H1 (cell line): ENCODE results near the gene ARGLU1. TPM values are rescaled to one million over a fixed set of nuclear protein-coding genes. Genes with fewer than 3 reads are reported as not detected.

Source experiments
- CTCF ChIA-PET: fragments of 300-600 bp; sonication (Branson Sonifier 250); formaldehyde crosslinking; loops from one replicate; lab custom pipeline; 2021; ENCODE audit not compliant: partially characterized antibody; lab: Charles Lee
- POLR2A ChIA-PET: fragments of 300-600 bp; sonication (Branson Sonifier 250); formaldehyde crosslinking; loops from one replicate; lab custom pipeline; 2021; ENCODE audit warnings: inconsistent platforms; ENCODE audit not compliant: partially characterized antibody; lab: Charles Lee
- DNase-seq, 2 experiments: peaks; one replicate each; pipeline versions ENCODE4 v3.0.0 to v3.0.0-alpha.2; 2010 to 2022; ENCODE audit warnings: low spot score in 2 of 2, low read depth in 1 of 2, mixed read lengths in 1 of 2
- FAIRE-seq: peaks from 2 replicates; lab custom pipeline; 2011; peaks lifted over from hg19 to GRCh38; lab: Jason Lieb, UNC
- H2AFZ ChIP-seq: 2 replicates; pipeline ENCODE4 v1.8.1; 2012; ENCODE audit warnings: low read length, inconsistent platforms
- H2AK5ac ChIP-seq: 2 replicates; pipeline ENCODE4 v1.6.1; 2013; ENCODE audit warnings: low read depth, low read length
- H2BK120ac ChIP-seq: replicated peaks from 2 replicates; pipeline ENCODE3; 2013; ENCODE audit warnings: low read depth, low read length, inconsistent platforms
- H2BK12ac ChIP-seq: 2 replicates; pipeline ENCODE4 v1.6.1; 2013; ENCODE audit warnings: low read depth, low read length
- H2BK15ac ChIP-seq: 2 replicates; pipeline ENCODE4 v1.6.1; 2013; ENCODE audit warnings: low read length
- H2BK20ac ChIP-seq: 2 replicates; pipeline ENCODE4 v1.6.1; 2013; ENCODE audit warnings: low read length
- H2BK5ac ChIP-seq: 2 replicates; pipeline ENCODE4 v1.6.1; 2013; ENCODE audit warnings: low read depth, low read length
- H3K14ac ChIP-seq: 2 replicates; pipeline ENCODE4 v1.6.1; 2013; ENCODE audit warnings: inconsistent platforms; ENCODE audit not compliant: insufficient read length
- H3K18ac ChIP-seq: 2 replicates; pipeline ENCODE4 v1.6.1; 2013; ENCODE audit warnings: low read length; ENCODE audit errors: extremely low read depth
- H3K23ac ChIP-seq: 2 replicates; pipeline ENCODE4 v1.6.1; 2013; ENCODE audit warnings: inconsistent platforms; ENCODE audit not compliant: insufficient read length
- H3K23me2 ChIP-seq: 2 replicates; pipeline ENCODE4 v1.6.1; 2013; ENCODE audit warnings: low read depth, low read length
- H3K27ac ChIP-seq: 2 replicates; pipeline ENCODE4 v1.6.1; 2011; ENCODE audit warnings: low read depth, low read length, inconsistent platforms
- H3K27me3 ChIP-seq, 4 experiments: replicated peaks in 1 of 4; 1 replicate in 1 of 4; 2 replicates in 3 of 4; pipeline versions ENCODE4 v1.6.1 to v1.8.1; 2011 to 2013; ENCODE audit warnings: low read length in 3 of 4, mild to moderate bottlenecking in 3 of 4, inconsistent platforms in 2 of 4, mixed read lengths in 2 of 4, moderate library complexity in 1 of 4; ENCODE audit not compliant: control insufficient read depth in 3 of 4, insufficient read depth in 3 of 4; ENCODE audit errors: extremely low read depth in 1 of 4
- H3K36me3 ChIP-seq, 4 experiments: 2 replicates each; pipeline versions ENCODE4 v1.6.1 to v1.8.1; 2011 to 2013; ENCODE audit warnings: mild to moderate bottlenecking in 4 of 4, low read length in 3 of 4, moderate library complexity in 2 of 4, control low read depth in 1 of 4, inconsistent platforms in 1 of 4; ENCODE audit not compliant: insufficient read depth in 4 of 4, control insufficient read depth in 2 of 4
- H3K4ac ChIP-seq: replicated peaks from 2 replicates; pipeline ENCODE3; 2013; ENCODE audit warnings: low read length, low read depth, mixed read lengths, inconsistent platforms; ENCODE audit not compliant: insufficient read length
- H3K4me1 ChIP-seq, 4 experiments: replicated peaks in 1 of 4; 1 replicate in 1 of 4; 2 replicates in 3 of 4; pipeline versions ENCODE4 v1.6.1 to v1.8.1; 2011 to 2013; ENCODE audit warnings: low read length in 3 of 4, inconsistent platforms in 2 of 4, mixed read lengths in 1 of 4; ENCODE audit not compliant: insufficient read depth in 4 of 4, control insufficient read depth in 3 of 4
- H3K4me2 ChIP-seq, 2 experiments: 2 replicates each; pipeline versions ENCODE4 v1.6.1 to v1.8.1; 2011 to 2013; ENCODE audit warnings: low read depth in 2 of 2, low read length in 2 of 2, control low read depth in 1 of 2, inconsistent platforms in 1 of 2, mild to moderate bottlenecking in 1 of 2; ENCODE audit not compliant: insufficient read depth in 1 of 2
- H3K4me3 ChIP-seq, 4 experiments: fragments of 200-600, 300-600 bp in 1 of 4; sonication (generic), shearing (Covaris generic), sonication (Bioruptor Twin) in 1 of 4; 2 replicates each; pipeline versions ENCODE4 v1.5.1 to v1.8.1; 2011 to 2016; ENCODE audit warnings: low read length in 4 of 4, low read depth in 3 of 4, control low read depth in 2 of 4, inconsistent platforms in 2 of 4, mild to moderate bottlenecking in 2 of 4, mixed read lengths in 1 of 4, moderate library complexity in 1 of 4; ENCODE audit not compliant: insufficient read depth in 2 of 4; ENCODE audit errors: extremely low read depth in 1 of 4
- H3K56ac ChIP-seq: replicated peaks from 2 replicates; pipeline ENCODE3; 2013; ENCODE audit warnings: low read depth, mild to moderate bottlenecking, mixed read lengths, low read length, inconsistent platforms; ENCODE audit not compliant: insufficient read length
- H3K79me1 ChIP-seq: 2 replicates; pipeline ENCODE4 v1.6.1; 2013; ENCODE audit warnings: low read depth, low read length, control low read depth
- H3K79me2 ChIP-seq, 2 experiments: 2 replicates each; pipeline versions ENCODE4 v1.6.1 to v1.8.1; 2012 to 2013; ENCODE audit warnings: low read length in 2 of 2, mild to moderate bottlenecking in 2 of 2, inconsistent platforms in 1 of 2; ENCODE audit not compliant: insufficient read depth in 2 of 2, control insufficient read depth in 1 of 2
- H3K9ac ChIP-seq, 4 experiments: replicated peaks in 1 of 4; 1 replicate in 1 of 4; 2 replicates in 3 of 4; pipeline versions ENCODE4 v1.6.1 to v1.8.1; 2011 to 2013; ENCODE audit warnings: low read depth in 3 of 4, low read length in 3 of 4, control low read depth in 2 of 4, mild to moderate bottlenecking in 2 of 4, moderate library complexity in 2 of 4, inconsistent platforms in 1 of 4; ENCODE audit errors: extremely low read depth in 1 of 4
- H3K9me3 ChIP-seq, 2 experiments: 2 replicates each; pipeline versions ENCODE4 v1.6.1 to v1.8.1; 2012 to 2013; ENCODE audit warnings: mild to moderate bottlenecking in 2 of 2, moderate library complexity in 2 of 2, control low read depth in 1 of 2, inconsistent platforms in 1 of 2, low read depth in 1 of 2, low read length in 1 of 2, mixed read lengths in 1 of 2; ENCODE audit not compliant: insufficient read depth in 2 of 2
- H4K20me1 ChIP-seq, 2 experiments: replicated peaks in 1 of 2; 2 replicates each; pipeline versions ENCODE3 to v1.8.1; 2011 to 2013; ENCODE audit warnings: inconsistent platforms in 2 of 2, low read length in 2 of 2, mild to moderate bottlenecking in 1 of 2; ENCODE audit not compliant: insufficient read depth in 2 of 2, control insufficient read depth in 1 of 2
- H4K5ac ChIP-seq: 2 replicates; pipeline ENCODE4 v1.6.1; 2013; ENCODE audit warnings: low read length, low read depth, mixed read lengths, inconsistent platforms; ENCODE audit not compliant: insufficient read length
- H4K8ac ChIP-seq: 2 replicates; pipeline ENCODE4 v1.8.0; 2013; ENCODE audit warnings: mild to moderate bottlenecking, moderate library complexity, low read length, inconsistent platforms; ENCODE audit not compliant: insufficient read depth; ENCODE audit errors: extremely low read depth
- H4K91ac ChIP-seq: replicated peaks from 2 replicates; pipeline ENCODE3; 2013; ENCODE audit warnings: low read length, mixed read lengths, inconsistent platforms; ENCODE audit not compliant: insufficient read length
- EGR1 ChIP-seq: IDR thresholded peaks from 2 replicates; pipeline ENCODE4 v1.6.1; 2011; ENCODE audit warnings: low read depth, low read length, borderline replicate concordance
- KDM4A ChIP-seq: IDR thresholded peaks from one replicate; pipeline ENCODE4 v1.7.1; 2012; ENCODE audit warnings: low read depth, mild to moderate bottlenecking, moderate library complexity, low read length, inconsistent platforms; ENCODE audit not compliant: severe bottlenecking
- RAD21 ChIP-seq, 2 experiments: IDR thresholded peaks in 1 of 2; conservative IDR thresholded peaks in 1 of 2; 2 replicates each; pipeline ENCODE4 v1.6.1; 2011; ENCODE audit warnings: low read depth in 2 of 2, low read length in 2 of 2, improper control_type of control experiment in 1 of 2, inconsistent platforms in 1 of 2, mild to moderate bottlenecking in 1 of 2, moderate library complexity in 1 of 2
- SAP30 ChIP-seq: fragments of 300-600 bp; sonication (generic); IDR thresholded peaks from 2 replicates; pipeline ENCODE4 v1.7.1; 2012; ENCODE audit warnings: low read length, moderate library complexity, mild to moderate bottlenecking, inconsistent platforms; ENCODE audit not compliant: insufficient read depth, insufficient replicate concordance
- SP2 ChIP-seq: IDR thresholded peaks from 2 replicates; pipeline ENCODE4 v1.6.1; 2012; ENCODE audit warnings: mild to moderate bottlenecking, low read length, inconsistent platforms
- TAF1 ChIP-seq: IDR thresholded peaks from 2 replicates; pipeline ENCODE4 v1.6.1; 2011; ENCODE audit warnings: mild to moderate bottlenecking, low read depth, low read length
- TAF7 ChIP-seq: optimal IDR thresholded peaks from 2 replicates; pipeline ENCODE3; 2011; ENCODE audit warnings: low read depth, mild to moderate bottlenecking, inconsistent platforms, low read length, moderate library complexity, borderline replicate concordance
- TEAD4 ChIP-seq: IDR thresholded peaks from 2 replicates; pipeline ENCODE4 v1.6.1; 2012; ENCODE audit warnings: low read depth, low read length, inconsistent platforms, mixed read lengths
- YY1 ChIP-seq: IDR thresholded peaks from 2 replicates; pipeline ENCODE4 v1.6.1; 2011; ENCODE audit warnings: low read depth, mild to moderate bottlenecking, low read length
- WGBS, 2 experiments: shearing (Covaris generic) in 1 of 2; methylation state at CpG; one replicate each; pipeline versions ENCODE4 v1.1.6 to v1.1.7; 2013 to 2015; ENCODE audit warnings: low lambda C conversion rate in 2 of 2, mixed read lengths in 2 of 2, inconsistent platforms in 1 of 2, low coverage in 1 of 2, missing lambda C conversion rate in 1 of 2; ENCODE audit not compliant: insufficient replicate concordance in 2 of 2, insufficient coverage in 1 of 2, insufficient read length in 1 of 2; ENCODE audit errors: extremely low coverage in 1 of 2, missing lambda C conversion rate in 1 of 2; 5-methylcytosine and 5-hydroxymethylcytosine counted together
- polyA plus RNA-seq, 7 experiments: library from polyadenylated mRNA; depleted of rRNA in 3 of 7; stranded (reverse) in 5 of 7; unstranded in 2 of 7; fragments of >200 nt in 5 of 7; fragments of 200-250 nt in 2 of 7; gene quantifications; 1 replicate in 5 of 7; 2 replicates in 1 of 7; 4 replicates in 1 of 7; pipeline versions ENCODE4 v1.2.1 to v1.2.3, GENCODE V29; 2011 to 2013; ENCODE audit warnings: missing spikeins in 2 of 7, mixed read lengths in 2 of 7
- total RNA-seq: library from RNA; stranded (reverse); fragmentation: NEBNext Ultra II Directional; extraction: Animal tissue kit (Norgen Biotek cat#: 25700); gene quantifications from 2 replicates; pipeline ENCODE4 v1.2.1, GENCODE V29; 2021
- TF ChIP-seq, protein P1 (sequence below): IDR thresholded peaks from 2 replicates; pipeline ENCODE4 v1.6.1; 2012; ENCODE audit warnings: inconsistent platforms

The ARGLU1 gene
- total and polyA plus RNA-seq, 2 of the 8 experiments (the other 6 are each of a cell fraction or from before 2014, with no cell fraction given) = 47.8 to 84.9 TPM

DNA sequence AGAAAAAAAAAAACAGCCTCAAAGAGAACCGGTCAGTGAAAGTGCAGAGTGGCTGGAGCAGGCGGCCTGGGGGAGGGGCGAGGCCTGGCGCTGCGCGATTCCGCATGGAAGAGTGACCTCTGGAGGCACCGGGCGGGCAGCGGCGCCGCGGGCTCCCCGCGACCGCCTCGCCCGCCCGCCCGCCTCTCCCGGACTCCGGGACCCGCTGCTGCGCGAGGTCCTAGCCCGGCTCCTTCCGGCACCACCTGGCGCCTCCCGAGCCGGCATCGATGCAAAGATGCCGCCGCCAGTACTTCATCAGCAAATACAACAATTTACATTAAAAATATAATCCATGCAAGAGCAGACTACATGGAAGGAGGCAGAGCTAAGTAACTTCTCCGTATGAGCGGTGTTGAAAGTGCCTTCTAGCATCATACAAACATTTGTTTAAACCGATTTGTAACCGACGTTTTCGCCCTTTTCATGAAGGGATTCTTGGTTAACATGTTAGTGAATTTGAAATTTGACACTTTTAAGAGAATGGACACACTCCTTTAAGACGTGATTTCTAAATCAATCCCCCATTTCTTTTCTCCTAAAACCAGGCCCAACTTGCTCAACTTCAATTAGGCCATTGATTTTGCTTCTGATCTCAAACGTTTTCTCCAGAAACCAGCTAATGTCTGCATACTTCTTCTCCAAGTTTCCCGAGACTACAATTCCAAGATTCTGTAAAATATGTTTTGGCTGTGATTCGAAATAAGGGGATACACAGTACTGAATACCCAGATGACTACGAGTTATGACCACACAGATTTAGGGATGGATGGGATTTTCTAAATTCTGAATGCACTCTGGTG lies 34.6 kb downstream of the ARGLU1 start:
- Histone ChIP-seq H3K27ac (no peak overlapping the region), H4K20me1 (peaks cover 4 to 5% of the 10 kb centered on the region in 2 experiments), H4K91ac (no peak overlapping the region), H3K36me3 (no peaks in the 10 kb centered on the region), H3K27me3 (peaks cover 0 to 14% (median 7%) of the 10 kb centered on the region in 4 experiments; a peak in 5 of 7 replicates), H2AK5ac (no peak overlapping the region), H3K4ac (no peak overlapping the region), H2AFZ (no peak overlapping the region; the same call in 1 of the 2 replicates), H3K9me3 (no peaks in the 10 kb centered on the region), H2BK120ac (no peak overlapping the region), H3K23ac (no peak overlapping the region), H3K79me2 (peaks cover 0 to 50% of the 10 kb centered on the region in 2 experiments; a peak in 2 of 4 replicates), H3K79me1 (no peaks in the 10 kb centered on the region), H3K56ac (no peak overlapping the region), H3K9ac (peak overlapping the region in 2 of 4 experiments; percentile 34 to 51; a peak in 2 of 7 replicates), H3K4me2 (peak overlapping the region; percentile 86 to 94), H3K4me3 (peak overlapping the region; percentile 60 to 84 (median 66)), H4K5ac (no peak overlapping the region), H3K14ac (no peak overlapping the region), H2BK15ac (no peak overlapping the region; the same call in 1 of the 2 replicates), H2BK12ac (no peak overlapping the region), H2BK20ac (no peak overlapping the region), H3K4me1 (peaks cover 12 to 32% (median 19%) of the 10 kb centered on the region in 4 experiments; a peak in 6 of 7 replicates), H3K23me2 (peaks cover 14% of the 10 kb centered on the region), H2BK5ac (no peak overlapping the region), H3K18ac (no peak overlapping the region), H4K8ac (no peak overlapping the region)
- CTCF ChIA-PET = interaction anchor here (0.6 to 1.7 kb wide), 15 partner anchors 8 to 1123 kb away, joined by 3 to 4 read pairs (median 3); no protein-coding TSS in a partner anchor
- POLR2A ChIA-PET = interaction anchor here (0.6 to 0.7 kb wide), 3 partner anchors 11 to 263 kb away, joined by 3 read pairs; no protein-coding TSS in a partner anchor
- DNase-seq (peak in 1 of 2 experiments; percentile 82), FAIRE-seq (no peak)
- WGBS, 2 experiments = 2% methylated on average over 40 of the region's 44 CpGs; no CpG with 5 or more reads in 1 of the 2 experiments
- TF ChIP-seq SP2 (no peak), TAF7 (peak; percentile 17), YY1 (no peak), TEAD4 (no peak), EGR1 (no peak), RAD21 (IDR thresholded peaks at IDR 0.05 in 1 of 2, conservative IDR thresholded peaks at IDR 0.05 in 1 of 2; ENCODE audit: low read depth in 2 of 2, low read length in 2 of 2) (peak; percentile 80 to 88), TAF1 (0 out of 2 replicates have a peak, but pooled peaks have one; percentile 17), KDM4A (no peak), SAP30 (no peak)
- TF ChIP-seq, protein P1, sequence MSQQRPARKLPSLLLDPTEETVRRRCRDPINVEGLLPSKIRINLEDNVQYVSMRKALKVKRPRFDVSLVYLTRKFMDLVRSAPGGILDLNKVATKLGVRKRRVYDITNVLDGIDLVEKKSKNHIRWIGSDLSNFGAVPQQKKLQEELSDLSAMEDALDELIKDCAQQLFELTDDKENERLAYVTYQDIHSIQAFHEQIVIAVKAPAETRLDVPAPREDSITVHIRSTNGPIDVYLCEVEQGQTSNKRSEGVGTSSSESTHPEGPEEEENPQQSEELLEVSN = 0 out of 2 replicates have a peak, but pooled peaks have one; percentile 15
